H9 (cell line): ENCODE data around the gene VAMP2. TPM values are rescaled to one million over a fixed set of nuclear protein-coding genes. Genes with fewer than 3 reads are reported as not detected.

Experiments
- DNase-seq: peaks from one replicate; pipeline ENCODE4 v3.0.0-alpha.2; 2017
- H2AFZ ChIP-seq: one replicate; pipeline ENCODE4 v1.6.1; 2013; ENCODE audit warnings: mild to moderate bottlenecking, low read length, control low read depth, moderate library complexity
- H2AK5ac ChIP-seq: 2 replicates; pipeline ENCODE4 v1.6.1; 2013; ENCODE audit warnings: low read length, control low read depth, mixed read lengths; ENCODE audit not compliant: insufficient read length
- H2BK120ac ChIP-seq: one replicate; pipeline ENCODE4 v1.6.1; 2013; ENCODE audit warnings: low read depth, mild to moderate bottlenecking, low read length, control low read depth, inconsistent platforms; ENCODE audit not compliant: poor library complexity, severe bottlenecking
- H2BK12ac ChIP-seq: 2 replicates; pipeline ENCODE4 v1.6.1; 2013; ENCODE audit warnings: low read length, control low read depth, mixed read lengths, low read depth; ENCODE audit not compliant: insufficient read length
- H2BK15ac ChIP-seq: 2 replicates; pipeline ENCODE4 v1.6.1; 2013; ENCODE audit warnings: low read depth, low read length, control low read depth
- H2BK20ac ChIP-seq: one replicate; pipeline ENCODE4 v1.6.1; 2013; ENCODE audit warnings: low read depth, mild to moderate bottlenecking, low read length, control low read depth, inconsistent platforms; ENCODE audit not compliant: poor library complexity, severe bottlenecking
- H2BK5ac ChIP-seq: 2 replicates; pipeline ENCODE4 v1.6.1; 2013; ENCODE audit warnings: low read length, control low read depth, mixed read lengths; ENCODE audit not compliant: insufficient read length
- H3K14ac ChIP-seq: 2 replicates; pipeline ENCODE4 v1.6.1; 2013; ENCODE audit warnings: low read length, control low read depth; ENCODE audit not compliant: insufficient read depth
- H3K18ac ChIP-seq: 2 replicates; pipeline ENCODE4 v1.6.1; 2013; ENCODE audit warnings: low read depth, mild to moderate bottlenecking, mixed read lengths, low read length, control low read depth; ENCODE audit not compliant: insufficient read length
- H3K23ac ChIP-seq: 2 replicates; pipeline ENCODE4 v1.6.1; 2013; ENCODE audit warnings: low read length, control low read depth, mixed read lengths, low read depth; ENCODE audit not compliant: insufficient read length
- H3K23me2 ChIP-seq: 2 replicates; pipeline ENCODE4 v1.6.1; 2013; ENCODE audit warnings: low read depth, mild to moderate bottlenecking, mixed read lengths, low read length, control low read depth; ENCODE audit not compliant: insufficient read length, poor library complexity, severe bottlenecking
- H3K27ac ChIP-seq: 2 replicates; pipeline ENCODE4 v1.5.1; 2013; ENCODE audit warnings: low read length, control low read depth, mixed read lengths, low read depth; ENCODE audit not compliant: insufficient read length
- H3K27me3 ChIP-seq: 2 replicates; pipeline ENCODE4 v1.6.1; 2013; ENCODE audit warnings: low read length, control low read depth, inconsistent platforms; ENCODE audit not compliant: insufficient read depth
- H3K4ac ChIP-seq: 2 replicates; pipeline ENCODE4 v1.6.1; 2013; ENCODE audit warnings: low read depth, mild to moderate bottlenecking, control low read depth, inconsistent platforms, low read length, moderate library complexity
- H3K4me1 ChIP-seq: 2 replicates; pipeline ENCODE4 v1.6.1; 2013; ENCODE audit warnings: low read length, control low read depth, inconsistent platforms; ENCODE audit not compliant: insufficient read depth
- H3K4me2 ChIP-seq: 2 replicates; pipeline ENCODE4 v1.6.1; 2013; ENCODE audit warnings: low read length, control low read depth, mixed read lengths; ENCODE audit not compliant: insufficient read length, insufficient read depth
- H3K56ac ChIP-seq: 2 replicates; pipeline ENCODE4 v1.6.1; 2013; ENCODE audit warnings: low read depth, mild to moderate bottlenecking, mixed read lengths, low read length, control low read depth; ENCODE audit not compliant: insufficient read length
- H3K79me1 ChIP-seq: 2 replicates; pipeline ENCODE4 v1.6.1; 2013; ENCODE audit warnings: low read depth, mild to moderate bottlenecking, moderate library complexity, low read length, control low read depth, inconsistent platforms; ENCODE audit not compliant: insufficient read depth, poor library complexity, severe bottlenecking
- H3K79me2 ChIP-seq: 2 replicates; pipeline ENCODE4 v1.6.1; 2013; ENCODE audit warnings: low read length, control low read depth, inconsistent platforms; ENCODE audit not compliant: insufficient read depth
- H3K9ac ChIP-seq: 2 replicates; pipeline ENCODE4 v1.6.1; 2013; ENCODE audit warnings: low read length, control low read depth, mixed read lengths; ENCODE audit not compliant: insufficient read length; ENCODE audit errors: extremely low read depth
- H3K9me3 ChIP-seq: one replicate; pipeline ENCODE4 v1.6.1; 2013; ENCODE audit warnings: low read depth, low read length, inconsistent platforms; ENCODE audit not compliant: control insufficient read depth
- H3T11ph ChIP-seq: one replicate; pipeline ENCODE4 v1.6.1; 2013; ENCODE audit warnings: mild to moderate bottlenecking, low read length, control low read depth, inconsistent platforms
- H4K20me1 ChIP-seq: one replicate; pipeline ENCODE4 v1.6.1; 2013; ENCODE audit not compliant: control insufficient read depth, insufficient read length, insufficient read depth
- H4K5ac ChIP-seq: 2 replicates; pipeline ENCODE4 v1.6.1; 2013; ENCODE audit warnings: low read depth, mild to moderate bottlenecking, mixed read lengths, low read length, control low read depth; ENCODE audit not compliant: insufficient read length
- H4K8ac ChIP-seq: replicated peaks from 2 replicates; pipeline ENCODE4 v1.6.1; 2013; ENCODE audit warnings: low read length, control low read depth, mixed read lengths, low read depth; ENCODE audit not compliant: insufficient read length
- H4K91ac ChIP-seq: 2 replicates; pipeline ENCODE4 v1.6.1; 2013; ENCODE audit warnings: low read depth, mild to moderate bottlenecking, moderate library complexity, mixed read lengths, low read length, control low read depth; ENCODE audit not compliant: insufficient read length
- H3K27ac Mint-ChIP-seq, 3 experiments: 2 replicates in 2 of 3; 3 replicates in 1 of 3; pipeline ENCODE4 v1.8.0; 2020 to 2021; ENCODE audit warnings: mixed read lengths in 3 of 3, mild to moderate bottlenecking in 1 of 3, moderate library complexity in 1 of 3
- H3K27me3 Mint-ChIP-seq: 2 replicates; pipeline ENCODE4 v1.8.0; 2021; ENCODE audit warnings: low read depth, mild to moderate bottlenecking, moderate library complexity, mixed read lengths
- H3K36me3 Mint-ChIP-seq, 3 experiments: 2 replicates in 2 of 3; 3 replicates in 1 of 3; pipeline ENCODE4 v1.8.0; 2020 to 2021; ENCODE audit warnings: low read depth in 3 of 3, mixed read lengths in 3 of 3; ENCODE audit not compliant: insufficient read depth in 1 of 3
- H3K4me1 Mint-ChIP-seq, 2 experiments: 2 replicates each; pipeline ENCODE4 v1.8.0; 2020; ENCODE audit warnings: mixed read lengths in 2 of 2
- H3K4me3 Mint-ChIP-seq, 2 experiments: 2 replicates in 1 of 2; 3 replicates in 1 of 2; pipeline ENCODE4 v1.8.0; 2020 to 2021; ENCODE audit warnings: mild to moderate bottlenecking in 2 of 2, mixed read lengths in 2 of 2, moderate library complexity in 1 of 2
- H3K9me3 Mint-ChIP-seq, 2 experiments: 2 replicates in 1 of 2; 3 replicates in 1 of 2; pipeline ENCODE4 v1.8.0; 2020; ENCODE audit warnings: mild to moderate bottlenecking in 2 of 2, mixed read lengths in 2 of 2, moderate library complexity in 1 of 2
- CTCF ChIP-seq: fragments of 200-600 bp; sonication (generic); conservative IDR thresholded peaks from 3 replicates; pipeline ENCODE4 v1.8.0; 2021; ENCODE audit warnings: antibody characterized with exemption, mild to moderate bottlenecking
- WGBS: extraction: QIAGEN DNeasy Blood & Tissue Kit; methylation state at CpG from one replicate; pipeline ENCODE4 v1.1.7; 2013; ENCODE audit warnings: missing lambda C conversion rate, low lambda C conversion rate, mixed read lengths; ENCODE audit not compliant: insufficient read length; ENCODE audit errors: extremely low coverage; 5-methylcytosine and 5-hydroxymethylcytosine counted together
- total RNA-seq: library from RNA; stranded (reverse); gene quantifications from 2 replicates; pipeline ENCODE4 v1.2.1, GENCODE V29; 2021

VAMP2 gene
- total RNA-seq, 1 experiment from 2014 or later = 22.8 TPM

DNA sequence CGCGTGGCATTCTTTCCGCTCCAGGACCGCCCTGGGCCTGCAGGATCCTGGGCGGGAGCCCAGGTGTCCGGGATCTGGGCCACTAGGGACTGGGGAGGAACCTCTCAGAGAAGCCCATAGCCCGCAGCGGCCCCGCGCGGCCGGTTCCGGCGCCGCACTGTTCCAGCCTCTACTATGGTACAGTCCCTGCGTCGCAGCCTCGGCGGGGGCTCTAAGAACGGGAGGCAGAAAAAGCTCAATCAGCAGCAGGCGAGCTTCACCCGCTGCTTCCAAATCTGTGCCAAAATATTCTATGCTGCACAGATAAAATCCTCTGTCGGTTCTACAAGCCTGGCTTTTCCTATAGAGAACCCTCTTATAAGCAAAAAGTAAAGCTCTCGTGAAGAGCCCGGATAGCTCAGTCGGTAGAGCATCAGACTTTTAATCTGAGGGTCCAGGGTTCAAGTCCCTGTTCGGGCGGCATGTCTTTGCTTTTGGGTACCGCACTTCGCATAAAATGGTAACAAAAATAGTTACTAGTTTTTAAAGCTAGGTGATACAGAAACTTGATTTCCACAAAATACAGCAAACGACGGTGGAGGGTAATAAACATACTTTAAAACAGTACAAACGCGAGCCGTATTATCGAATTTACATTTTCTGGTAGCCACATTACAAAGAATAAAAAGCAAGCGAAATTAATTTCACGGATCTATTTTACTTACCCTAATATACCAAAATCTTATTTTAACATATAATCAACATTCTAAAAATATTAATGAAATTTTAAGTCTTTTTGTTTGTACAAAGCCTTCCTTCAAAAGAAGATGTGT is 43.8 kb downstream of the VAMP2 start:
- Histone ChIP-seq H4K8ac (no peak overlapping the region), H4K20me1 (no peaks in the 10 kb centered on the region), H3K18ac (no peak overlapping the region), H2BK20ac (no peak overlapping the region), H3K79me1 (no peaks in the 10 kb centered on the region), H3K23ac (no peak overlapping the region), H3K79me2 (no peaks in the 10 kb centered on the region), H2BK120ac (no peak overlapping the region), H3K4me2 (peak overlapping the region; percentile 99), H2BK5ac (no peak overlapping the region), H2BK15ac (no peak overlapping the region), H3K14ac (no peak overlapping the region), H4K5ac (no peak overlapping the region), H3K27ac (no peak overlapping the region), H3K27me3 (peaks cover 33% of the 10 kb centered on the region), H3K23me2 (peaks cover 39% of the 10 kb centered on the region), H3K4ac (no peak overlapping the region), H3T11ph (no peak overlapping the region), H2BK12ac (no peak overlapping the region), H2AFZ (no peak overlapping the region), H3K4me1 (no peaks in the 10 kb centered on the region), H2AK5ac (no peak overlapping the region), H3K9me3 (no peaks in the 10 kb centered on the region), H4K91ac (no peak overlapping the region), H3K56ac (no peak overlapping the region), H3K9ac (no peak overlapping the region)
- 100% methylated on average over 2 of the region's 38 CpGs for WGBS
- peaks cover 22 to 30% of the 10 kb centered on the region in 2 experiments for H3K4me1 Mint-ChIP-seq
- peaks cover 3 to 4% of the 10 kb centered on the region in 2 experiments; a peak in 3 of 5 replicates for H3K9me3 Mint-ChIP-seq
- peak overlapping the region; percentile 91 to 93 for H3K4me3 Mint-ChIP-seq
- peaks cover 85% of the 10 kb centered on the region for H3K27me3 Mint-ChIP-seq
- DNase-seq = peak; percentile 93
- no peaks in the 10 kb centered on the region; a peak in 2 of 7 replicates for H3K36me3 Mint-ChIP-seq
- peak; percentile 91 for TF ChIP-seq CTCF
- peak overlapping the region in 2 of 3 experiments; percentile 73 to 85; a peak in 3 of 7 replicates for H3K27ac Mint-ChIP-seq
